ENCODE data around the gene FARSB.

The FARSB gene

DNA sequence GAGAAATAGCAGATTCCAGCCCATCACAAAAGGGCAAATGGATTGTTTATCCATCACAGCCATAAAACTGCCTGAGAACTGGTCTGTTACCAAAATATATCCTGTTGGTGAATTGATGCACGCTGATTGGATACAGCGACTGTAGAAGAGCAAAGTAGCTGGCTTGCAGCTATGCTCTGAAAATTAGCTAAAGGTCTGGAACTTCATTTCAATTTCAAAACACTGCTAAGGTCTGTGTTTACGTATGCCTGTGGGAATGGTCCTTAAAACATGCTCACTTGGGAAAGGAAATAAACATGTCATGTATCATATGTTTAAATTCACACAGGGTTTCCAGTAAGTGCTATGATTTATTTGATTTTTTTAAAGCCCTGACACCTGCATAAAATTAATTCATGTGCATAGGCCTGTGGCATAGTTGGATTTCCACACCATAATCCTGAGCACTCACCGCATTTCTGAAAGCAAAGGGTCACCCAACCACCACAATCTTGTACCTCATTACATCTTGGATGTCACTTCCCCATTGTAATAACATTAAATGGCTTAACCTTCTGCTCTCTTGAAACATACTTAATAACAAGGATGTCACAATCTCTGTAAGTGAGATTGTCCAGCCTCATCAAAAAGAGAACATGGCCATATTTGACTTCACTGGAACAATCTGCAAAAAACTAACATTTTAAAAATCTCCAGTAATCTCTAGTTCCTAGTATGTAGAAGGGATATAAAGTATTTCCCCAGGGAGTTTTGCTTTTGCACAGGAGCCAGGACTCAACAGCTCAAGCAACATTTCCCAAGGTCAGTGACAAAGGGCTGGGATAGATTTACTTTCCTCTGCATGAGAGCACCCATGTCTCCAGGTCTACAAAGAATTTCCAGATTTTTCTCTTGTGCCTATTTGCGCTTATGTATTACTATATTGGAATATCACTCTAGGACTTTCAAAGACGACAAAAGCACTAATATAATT, 109.8 kb downstream of the FARSB start:
- DNase-seq, result no peak

DNA sequence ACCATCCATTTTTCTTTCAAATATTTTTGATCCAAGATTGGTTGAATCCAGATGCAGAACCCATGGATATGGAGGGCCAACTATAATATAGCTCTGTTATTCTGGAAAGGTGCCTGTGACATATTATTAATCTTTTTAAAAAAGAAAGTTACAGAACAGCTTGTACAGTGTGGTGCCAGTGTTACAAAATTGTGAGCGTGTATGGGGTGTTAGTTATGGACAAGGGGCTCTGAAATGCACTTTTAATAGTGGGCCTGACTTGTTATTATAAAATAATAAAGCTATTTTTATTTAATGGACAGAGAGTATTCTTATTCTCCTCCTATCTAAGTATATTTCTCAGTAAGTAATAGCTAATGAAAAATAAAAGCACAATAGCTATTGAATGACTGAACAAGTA, 111.2 kb downstream of the FARSB start:
- no peak for DNase-seq

DNA sequence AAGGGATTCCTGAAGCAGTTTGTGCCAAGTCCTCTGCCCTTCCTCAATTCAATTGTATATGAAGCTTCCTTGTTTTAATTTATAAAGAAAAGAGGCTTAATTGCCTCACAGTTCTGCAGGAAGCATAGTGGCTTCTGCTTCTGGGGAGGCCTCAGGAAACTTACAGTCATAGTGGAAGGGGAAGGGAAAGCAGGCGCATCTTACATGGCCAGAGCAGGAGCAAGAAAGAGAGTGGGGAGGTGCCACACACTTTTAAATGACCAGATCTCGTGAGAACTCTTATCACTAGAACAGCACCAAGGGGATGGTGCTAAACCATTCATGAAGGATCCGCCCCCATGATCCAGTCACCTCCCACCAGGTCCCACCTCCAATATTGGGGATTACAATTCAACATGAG, 117.4 kb downstream of the FARSB start:
- no peak for DNase-seq

DNA sequence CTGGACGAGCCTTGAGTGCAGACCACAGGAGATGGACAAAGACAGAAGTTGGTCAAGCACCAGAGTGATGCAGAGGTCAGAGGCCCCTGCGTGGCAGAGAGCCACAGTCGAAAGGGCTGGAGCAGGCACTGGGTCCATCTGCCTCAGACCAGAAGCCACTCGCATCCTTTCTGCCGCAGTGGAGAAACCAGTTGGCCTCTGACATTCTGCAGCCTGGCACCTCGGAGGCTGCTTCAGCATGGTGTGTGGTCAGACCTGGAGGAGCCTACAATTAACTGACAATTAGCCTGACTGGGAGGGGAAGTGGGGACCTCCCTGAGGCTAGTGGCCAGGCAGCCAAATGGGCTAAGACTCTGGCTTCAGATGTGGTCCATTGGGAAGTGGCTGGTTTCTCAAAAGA, 120.4 kb downstream of the FARSB start:
- peak; percentile 1 for DNase-seq

DNA sequence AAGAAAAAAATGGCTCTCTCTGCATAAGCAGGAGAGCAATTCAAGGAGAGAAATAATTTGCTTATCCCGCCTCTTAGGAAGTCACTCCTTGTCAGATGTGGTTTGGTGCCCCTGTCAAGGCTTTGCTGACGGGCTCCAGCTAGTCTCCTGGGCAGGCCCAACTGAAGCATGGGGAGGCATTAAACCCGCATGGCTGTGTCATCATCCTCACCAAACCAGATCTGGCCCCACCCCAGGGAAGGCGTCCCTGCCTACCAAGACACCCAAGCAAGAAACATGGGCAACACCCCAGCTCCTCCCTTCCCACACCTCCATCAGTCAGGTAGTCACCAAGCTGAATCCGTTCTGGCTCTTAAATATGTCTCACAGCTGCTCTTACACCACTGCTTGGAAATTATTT, 123.6 kb downstream of the FARSB start:
- no peak for DNase-seq

DNA sequence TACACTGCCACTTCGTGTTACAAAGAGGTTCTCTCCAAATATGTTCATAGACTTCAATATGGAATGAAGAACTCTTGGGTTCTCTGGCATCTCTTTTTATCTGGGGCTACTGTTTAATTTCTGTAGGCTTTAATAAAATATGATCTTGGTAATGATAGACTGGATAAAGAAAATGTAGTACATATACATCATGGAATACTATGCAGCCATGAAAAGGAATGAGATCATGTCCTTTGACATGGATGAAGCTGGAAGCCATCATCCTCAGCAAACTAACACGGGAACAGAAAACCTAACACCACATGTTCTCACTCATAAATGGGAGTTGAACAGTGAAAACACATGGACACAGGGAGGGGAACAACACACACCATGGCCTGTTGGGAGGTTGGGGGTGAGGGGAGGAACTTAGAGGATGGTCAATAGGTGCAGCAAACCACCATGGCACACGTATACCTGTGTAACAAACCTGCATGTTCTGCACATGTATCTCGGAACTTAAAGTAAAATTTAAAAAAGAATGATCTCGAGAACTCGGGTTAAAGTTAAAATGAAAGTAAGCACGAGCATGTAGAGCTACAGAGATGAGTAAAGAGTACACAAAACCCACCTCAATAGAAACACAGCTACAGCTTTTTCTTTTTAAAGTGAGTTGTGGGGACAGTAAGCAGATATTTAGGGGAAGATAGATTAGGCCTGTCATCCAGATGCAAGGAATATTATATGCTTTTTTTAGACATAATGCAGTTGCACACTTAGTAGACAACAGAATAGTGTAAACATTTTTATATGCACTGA, 129.2 kb downstream of the FARSB start:
- DNase-seq, result no peak

DNA sequence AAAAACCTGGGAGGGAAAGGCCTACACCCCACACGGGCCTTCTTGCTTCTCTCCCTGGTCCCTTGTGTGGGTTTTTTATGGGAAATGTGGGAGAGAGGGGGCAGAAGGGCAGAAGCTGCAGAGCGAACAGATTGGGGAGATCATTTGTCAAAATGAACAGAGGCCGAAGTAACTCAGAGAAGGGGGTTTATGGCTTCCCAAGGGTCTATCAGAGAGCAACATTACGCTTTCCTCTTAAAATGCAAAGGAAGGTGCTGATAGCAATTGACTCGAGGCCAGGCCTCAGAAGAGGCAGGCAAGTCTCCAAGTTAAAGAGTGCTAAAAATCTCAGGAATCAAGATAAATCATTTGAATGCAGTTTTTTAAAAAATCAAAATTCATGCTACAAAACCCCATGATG, 130.1 kb downstream of the FARSB start:
- no peak for DNase-seq

DNA sequence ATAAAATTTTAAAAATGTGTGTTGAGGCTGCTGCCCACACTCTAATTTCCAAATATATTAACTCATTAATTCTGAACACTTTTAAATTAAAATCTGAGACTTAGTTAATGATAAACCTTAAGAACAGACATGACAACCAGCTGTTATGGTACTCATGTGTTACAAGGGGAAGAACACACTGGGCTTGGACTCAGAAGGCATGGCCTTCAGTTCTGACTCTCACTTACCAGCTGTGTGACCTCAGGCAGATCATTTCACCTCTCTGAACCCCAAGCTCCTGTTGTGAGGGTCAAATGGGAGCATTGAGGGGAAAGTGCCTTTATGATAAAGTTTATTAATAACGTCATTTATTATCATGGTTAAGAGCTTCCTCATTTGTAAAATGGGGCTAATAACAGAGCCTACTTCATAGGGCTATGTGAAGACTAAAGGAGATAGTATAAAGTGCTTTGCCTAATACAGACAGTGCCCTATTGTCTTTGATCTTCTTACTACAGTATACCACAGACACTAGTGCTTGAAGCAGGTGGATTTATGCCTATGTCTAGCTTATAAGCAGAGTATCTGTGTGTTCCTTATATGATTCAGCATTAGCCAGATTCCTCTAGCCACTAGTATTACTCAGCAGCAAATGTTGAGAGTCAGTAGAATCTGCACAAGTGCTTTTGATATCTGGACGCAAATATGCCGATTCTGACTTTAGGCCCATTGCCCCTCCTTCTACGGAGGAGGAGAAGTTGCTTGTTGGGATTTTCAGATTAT, 131.9 kb downstream of the FARSB start:
- no peak for DNase-seq

DNA sequence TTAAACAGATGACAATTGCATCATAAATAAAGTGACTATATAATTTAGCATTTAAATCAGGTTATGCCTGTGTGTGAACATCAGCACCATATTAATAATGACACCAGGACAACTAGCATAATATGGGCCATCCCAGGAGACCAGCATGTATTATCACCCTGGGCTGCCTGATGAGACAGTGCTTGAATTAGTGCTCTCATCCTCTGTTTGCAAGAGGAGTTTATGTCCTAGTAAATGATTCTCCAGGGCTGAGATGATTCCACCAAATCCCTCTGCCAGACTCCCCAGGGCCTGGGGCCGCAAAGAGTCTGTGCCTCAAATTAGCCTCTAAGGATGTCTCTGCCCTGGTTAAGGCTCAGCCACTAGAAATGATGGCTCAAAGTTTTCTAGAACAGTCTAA, 133.8 kb downstream of the FARSB start:
- DNase-seq, result no peak

DNA sequence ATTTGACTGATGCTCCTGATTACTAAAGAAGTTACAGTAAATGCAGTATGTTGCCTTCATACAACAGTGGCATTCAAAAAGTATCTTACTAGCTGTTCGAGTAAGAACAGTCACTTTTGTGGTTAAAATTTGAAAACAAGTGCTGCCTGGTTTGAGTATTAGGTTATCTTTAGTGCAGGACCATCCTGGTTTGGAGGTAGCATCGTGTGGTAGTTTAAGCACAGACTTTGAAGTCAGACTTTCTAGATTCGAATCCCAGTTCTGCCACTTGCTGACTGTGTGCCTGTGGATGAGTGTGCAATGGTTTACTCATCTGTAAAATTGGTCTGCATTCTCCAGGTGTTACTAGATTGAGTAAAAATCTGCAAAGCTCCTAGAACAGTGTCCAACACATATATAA, 134.8 kb downstream of the FARSB start:
- no peak for DNase-seq
